B cell (primary cell): ENCODE results near the gene SLC9A6. TPM values are rescaled to one million over a fixed set of nuclear protein-coding genes. Genes with fewer than 3 reads are reported as not detected.

Experiments used
- ATAC-seq: fragments of 200-7000 bp; cut with Tn5 transposase; one replicate; pipeline ENCODE4 v1.10.0; 2021; ENCODE audit warnings: low read depth, mild to moderate bottlenecking, moderate number of reproducible peaks, moderate library complexity
- CTCF ChIA-PET: fragments of 350-600 bp; sonication (Branson Sonifier 250); formaldehyde crosslinking; loops from one replicate; lab custom pipeline; 2021; ENCODE audit warnings: antibody characterized with exemption, inconsistent platforms; lab: Charles Lee
- POLR2A ChIA-PET: fragments of 350-600 bp; sonication (Branson Sonifier 250); formaldehyde crosslinking; loops from one replicate; lab custom pipeline; 2021; ENCODE audit warnings: antibody characterized with exemption; lab: Charles Lee
- DNase-seq: peaks from one replicate; pipeline ENCODE4 v3.0.0; 2013
- H2AFZ ChIP-seq: 2 replicates; pipeline ENCODE4 v1.6.1; 2012; ENCODE audit warnings: mild to moderate bottlenecking, low read depth, low read length; ENCODE audit not compliant: insufficient read depth, poor library complexity, severe bottlenecking
- H3K27ac ChIP-seq, 2 donors: 1 replicate in 1 of 2; 2 replicates in 1 of 2; pipeline ENCODE4 v1.5.1; 2012 to 2013; ENCODE audit warnings: low read length in 2 of 2, mild to moderate bottlenecking in 2 of 2, moderate library complexity in 1 of 2
- H3K27me3 ChIP-seq, 4 experiments: fragments of 200-600 bp in 1 of 4; sonication (generic) in 1 of 4; replicated peaks in 1 of 4; 1 replicate in 2 of 4; 2 replicates in 2 of 4; pipeline versions ENCODE4 v1.6.1 to v1.7.0; 2013 to 2016; ENCODE audit warnings: low read length in 3 of 4, mild to moderate bottlenecking in 2 of 4, mixed read lengths in 1 of 4, moderate library complexity in 1 of 4; ENCODE audit not compliant: insufficient read depth in 4 of 4, control insufficient read depth in 3 of 4; ENCODE audit errors: control extremely low read depth in 1 of 4
- H3K36me3 ChIP-seq, 2 experiments: replicated peaks in 1 of 2; 1 replicate in 1 of 2; 2 replicates in 1 of 2; pipeline versions ENCODE4 v1.6.1 to v1.7.1; 2013; ENCODE audit warnings: low read length in 1 of 2; ENCODE audit not compliant: insufficient read depth in 2 of 2, control insufficient read depth in 1 of 2; ENCODE audit errors: control extremely low read depth in 1 of 2, extremely low read depth in 1 of 2
- H3K4me1 ChIP-seq, 2 donors: fragments of 200-600 bp in 1 of 2; sonication (generic) in 1 of 2; 1 replicate in 1 of 2; 2 replicates in 1 of 2; pipeline versions ENCODE4 v1.5.1 to v1.6.1; 2013 to 2017; ENCODE audit warnings: low read length in 2 of 2; ENCODE audit not compliant: control insufficient read depth in 2 of 2, insufficient read depth in 2 of 2
- H3K4me2 ChIP-seq: replicated peaks from 2 replicates; pipeline ENCODE3; 2012; ENCODE audit warnings: mild to moderate bottlenecking, low read depth, low read length; ENCODE audit not compliant: poor library complexity, severe bottlenecking
- H3K4me3 ChIP-seq, 5 experiments: fragments of 200-600 bp in 1 of 5; sonication (generic) in 1 of 5; 1 replicate in 3 of 5; 2 replicates in 2 of 5; pipeline versions ENCODE4 v1.5.1 to v1.7.0; 2011 to 2016; ENCODE audit warnings: low read length in 4 of 5, mild to moderate bottlenecking in 4 of 5, low read depth in 2 of 5, control low read depth in 1 of 5, moderate library complexity in 1 of 5; ENCODE audit not compliant: insufficient read depth in 1 of 5; ENCODE audit errors: control extremely low read depth in 1 of 5, extremely low read depth in 1 of 5
- H3K79me2 ChIP-seq: fragments of 200-600 bp; sonication (generic); one replicate; pipeline ENCODE4 v1.6.0; 2016; ENCODE audit warnings: low read length; ENCODE audit not compliant: control insufficient read depth, insufficient read depth
- H3K9ac ChIP-seq: fragments of 200-600 bp; sonication (generic); 2 replicates; pipeline ENCODE4 v1.6.1; 2017; ENCODE audit warnings: mild to moderate bottlenecking, low read length, moderate library complexity
- H3K9me3 ChIP-seq, 3 donors: one replicate each; pipeline versions ENCODE4 v1.6.1 to v1.7.1; 2013; ENCODE audit warnings: low read length in 2 of 3; ENCODE audit not compliant: control insufficient read depth in 2 of 3, insufficient read depth in 1 of 3; ENCODE audit errors: control extremely low read depth in 1 of 3
- H4K20me1 ChIP-seq: 2 replicates; pipeline ENCODE4 v1.6.0; 2012; ENCODE audit warnings: mild to moderate bottlenecking, low read length; ENCODE audit not compliant: insufficient read depth, control insufficient read depth, poor library complexity, severe bottlenecking
- H3K27ac Mint-ChIP-seq: one replicate; pipeline ENCODE4 v1.8.0; 2021; ENCODE audit warnings: mixed read lengths
- H3K27me3 Mint-ChIP-seq: one replicate; pipeline ENCODE4 v1.8.0; 2021; ENCODE audit warnings: mixed read lengths
- H3K4me1 Mint-ChIP-seq: one replicate; pipeline ENCODE4 v1.8.0; 2021; ENCODE audit warnings: mixed read lengths
- H3K4me3 Mint-ChIP-seq: one replicate; pipeline ENCODE4 v1.8.0; 2021; ENCODE audit warnings: mixed read lengths
- H3K9me3 Mint-ChIP-seq: one replicate; pipeline ENCODE4 v1.8.0; 2022; ENCODE audit warnings: mixed read lengths; ENCODE audit not compliant: insufficient read depth
- EZH2 ChIP-seq: IDR thresholded peaks from 2 replicates; pipeline ENCODE4 v1.6.1; 2012; ENCODE audit warnings: borderline replicate concordance, low read depth, mild to moderate bottlenecking, moderate library complexity, low read length; ENCODE audit not compliant: insufficient read depth, poor library complexity, severe bottlenecking
- WGBS: methylation state at CpG from one replicate; pipeline ENCODE4 v1.1.5; 2013; ENCODE audit warnings: missing lambda C conversion rate; ENCODE audit not compliant: insufficient coverage; 5-methylcytosine and 5-hydroxymethylcytosine counted together
- intact Hi-C: fragments of 100-400 bp; cut with micrococcal nuclease; formaldehyde crosslinking; loops from one replicate; pipeline ENCODE4 v1.10.0; 2022
- polyA plus RNA-seq: library from polyadenylated mRNA; depleted of rRNA; stranded (reverse); fragments of >200 nt; gene quantifications from 2 replicates; pipeline ENCODE4 v1.2.3, GENCODE V29; 2012
- total RNA-seq, 2 donors: library from RNA; stranded (reverse); fragments of 120-200 nt in 1 of 2; gene quantifications; 1 replicate in 1 of 2; 2 replicates in 1 of 2; pipeline versions ENCODE4 v1.2.3 to v1.2.4, GENCODE V29; 2013 to 2022
- TF ChIP-seq, protein P1 (sequence below): fragments of 200-600 bp; IDR thresholded peaks from one replicate; pipeline ENCODE4 v1.8.0; 2022; ENCODE audit warnings: antibody characterized with exemption, mild to moderate bottlenecking

SLC9A6 gene
- total and polyA plus RNA-seq, 2 donors (not counting 1 experiment from before 2014, with no cell fraction given): 3.1 to 14.5 TPM

- no peak for ATAC-seq
- intact Hi-C loops: no loop called here
- Histone ChIP-seq H3K4me1 (no peaks in the 10 kb centered on the region), H3K9ac (no peak overlapping the region), H3K27ac (no peak overlapping the region), H4K20me1 (no peaks in the 10 kb centered on the region), H3K9me3 (no peaks in the 10 kb centered on the region), H3K4me2 (no peak overlapping the region), H2AFZ (no peak overlapping the region), H3K79me2 (no peaks in the 10 kb centered on the region), H3K4me3 (no peak overlapping the region), H3K36me3 (no peaks in the 10 kb centered on the region), H3K27me3 (no peaks in the 10 kb centered on the region)
- Mint-ChIP-seq H3K4me1 (no peaks in the 10 kb centered on the region), H3K9me3 (no peaks in the 10 kb centered on the region), H3K27ac (no peak overlapping the region), H3K27me3 (no peaks in the 10 kb centered on the region), H3K4me3 (no peak overlapping the region)
- ChIA-PET CTCF (no interaction called here), POLR2A (no interaction called here)
- no peak for DNase-seq
- TF ChIP-seq, protein P1, sequence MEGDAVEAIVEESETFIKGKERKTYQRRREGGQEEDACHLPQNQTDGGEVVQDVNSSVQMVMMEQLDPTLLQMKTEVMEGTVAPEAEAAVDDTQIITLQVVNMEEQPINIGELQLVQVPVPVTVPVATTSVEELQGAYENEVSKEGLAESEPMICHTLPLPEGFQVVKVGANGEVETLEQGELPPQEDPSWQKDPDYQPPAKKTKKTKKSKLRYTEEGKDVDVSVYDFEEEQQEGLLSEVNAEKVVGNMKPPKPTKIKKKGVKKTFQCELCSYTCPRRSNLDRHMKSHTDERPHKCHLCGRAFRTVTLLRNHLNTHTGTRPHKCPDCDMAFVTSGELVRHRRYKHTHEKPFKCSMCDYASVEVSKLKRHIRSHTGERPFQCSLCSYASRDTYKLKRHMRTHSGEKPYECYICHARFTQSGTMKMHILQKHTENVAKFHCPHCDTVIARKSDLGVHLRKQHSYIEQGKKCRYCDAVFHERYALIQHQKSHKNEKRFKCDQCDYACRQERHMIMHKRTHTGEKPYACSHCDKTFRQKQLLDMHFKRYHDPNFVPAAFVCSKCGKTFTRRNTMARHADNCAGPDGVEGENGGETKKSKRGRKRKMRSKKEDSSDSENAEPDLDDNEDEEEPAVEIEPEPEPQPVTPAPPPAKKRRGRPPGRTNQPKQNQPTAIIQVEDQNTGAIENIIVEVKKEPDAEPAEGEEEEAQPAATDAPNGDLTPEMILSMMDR: no peak
- TF ChIP-seq EZH2: no peak
- WGBS: 90% methylated on average over 4 of the region's 4 CpGs
These were observed 33.9 kb upstream of the SLC9A6 start for GRCh38 chrX:135951291-135951690.

DNA sequence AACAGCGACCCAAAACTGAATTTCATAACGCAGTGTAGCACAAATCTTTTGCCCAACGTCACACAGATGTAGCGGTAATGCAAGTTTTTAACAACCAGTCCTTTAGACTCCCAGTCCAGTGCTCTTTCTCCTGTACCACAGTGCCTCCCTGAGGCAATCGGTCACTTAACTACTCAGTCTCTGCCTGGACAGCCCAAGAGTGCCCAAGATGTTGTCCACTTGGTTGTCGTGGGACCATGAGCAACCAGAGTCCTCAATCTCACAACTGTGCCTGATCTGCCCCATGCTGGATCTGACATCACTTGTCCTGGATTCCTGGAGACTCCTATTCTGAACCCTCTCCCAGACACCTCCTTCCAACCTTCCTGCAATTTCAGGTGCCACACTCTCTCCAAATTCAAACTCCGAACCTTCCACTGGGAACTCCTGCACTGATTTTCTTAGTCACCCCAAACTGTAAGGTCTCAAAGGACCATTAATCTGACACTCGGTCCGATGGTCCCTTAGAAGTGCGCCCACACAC is 12.1 kb upstream of the SLC9A6 start:
- peaks cover 0 to 2% of the 10 kb centered on the region in 2 experiments for H3K36me3 ChIP-seq
- no peaks in the 10 kb centered on the region for H3K27me3 ChIP-seq
- TF ChIP-seq EZH2: no peak
- TF ChIP-seq, protein P1: peak; percentile 5
- Mint-ChIP-seq H3K9me3 (no peaks in the 10 kb centered on the region), H3K4me3 (peak overlapping the region; percentile 99), H3K4me1 (peaks cover 21% of the 10 kb centered on the region), H3K27me3 (no peaks in the 10 kb centered on the region), H3K27ac (peak overlapping the region; percentile 98)
- 8% methylated on average over 8 of the region's 10 CpGs for WGBS
- ATAC-seq (no peak), DNase-seq (no peak)
- ChIA-PET CTCF (interaction anchor here (1.0 kb wide), 1 partner anchor 42 kb away, joined by 3 read pairs; no protein-coding TSS in a partner anchor), POLR2A (interaction anchor here (0.8 to 1.2 kb wide), 2 partner anchors 452 to 921 kb away, joined by 3 to 5 read pairs; partner anchors contain the start of genes INTS6L and RTL8A)
- peaks cover 15% of the 10 kb centered on the region for H3K79me2 ChIP-seq
- intact Hi-C loops: loop anchor here (1.0 to 5.0 kb wide), 4 partner anchors 279 to 921 kb away; partner anchors contain the start of genes MAP7D3, RTL8A and SMIM10L2A
- peak overlapping the region; percentile 94 for H2AFZ ChIP-seq
- H4K20me1 ChIP-seq: no peaks in the 10 kb centered on the region
- peak overlapping the region; percentile 65 to 93 (median 81) for H3K4me3 ChIP-seq
- H3K27ac ChIP-seq: peak overlapping the region; percentile 90 to 92
- H3K9me3 ChIP-seq: no peaks in the 10 kb centered on the region
- peaks cover 9 to 17% of the 10 kb centered on the region in 2 donors for H3K4me1 ChIP-seq
- H3K4me2 ChIP-seq: peak overlapping the region; percentile 79
- peak overlapping the region; percentile 92 for H3K9ac ChIP-seq
